ENCODE results near the gene ZMIZ1.
A peak's percentile ranks its signal among the peaks of the same experiment; 100 is the strongest.

Gene ZMIZ1

DNA sequence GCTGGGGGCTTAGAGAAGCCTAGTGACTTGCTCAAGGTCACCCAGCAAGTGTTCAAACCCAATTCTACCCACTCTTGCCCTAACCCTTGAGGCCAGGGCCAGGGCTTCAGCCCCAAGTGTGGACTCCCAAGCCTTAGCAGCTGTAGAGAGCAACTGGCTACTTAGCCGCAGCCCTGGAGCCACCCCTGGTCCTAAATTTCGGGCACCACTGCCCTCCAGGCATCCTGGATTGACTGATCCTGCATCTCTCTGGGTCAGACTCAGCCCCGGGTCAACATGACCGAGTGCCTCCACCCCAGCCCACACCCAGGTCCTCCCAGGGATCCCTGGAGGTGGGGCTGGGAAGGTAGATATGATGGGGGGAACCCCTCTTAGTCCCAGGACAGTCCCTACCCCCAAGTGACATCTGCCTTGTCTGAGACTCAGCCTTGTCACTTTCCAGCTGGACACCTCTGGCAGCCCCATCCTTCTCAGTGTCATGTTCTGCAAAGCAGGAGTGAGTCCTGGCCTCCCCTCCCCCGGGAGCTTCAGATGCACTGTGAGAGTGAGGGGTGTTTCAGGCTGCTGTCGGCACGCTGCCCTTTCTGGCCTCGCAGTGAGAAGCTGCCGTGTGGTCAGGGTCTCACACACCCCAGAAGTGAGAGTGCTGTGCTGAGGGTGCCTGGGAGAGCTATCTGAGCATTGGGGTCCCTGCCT is 89.8 kb downstream of the ZMIZ1 start:
- Mint-ChIP-seq H3K4me3 (no peak overlapping the region), H3K9me3 (no peaks in the 10 kb centered on the region), H3K27ac (peak overlapping the region in 1 of 2 donors; percentile 46), H3K4me1 (peaks cover 5% of the 10 kb centered on the region), H3K27me3 (no peaks in the 10 kb centered on the region)
- DNase-seq (no peak), ATAC-seq (no peak)

GRCh38 chr10:79159141-79159651 is 90.4 kb downstream of the ZMIZ1 start:
- Mint-ChIP-seq H3K27me3 (no peaks in the 10 kb centered on the region), H3K4me3 (no peak overlapping the region), H3K9me3 (no peaks in the 10 kb centered on the region), H3K27ac (no peak overlapping the region), H3K4me1 (peaks cover 5% of the 10 kb centered on the region)
- no peak for DNase-seq
- no peak for ATAC-seq

GRCh38 chr10:79159785-79160184 is 91.0 kb downstream of the ZMIZ1 start:
- Mint-ChIP-seq H3K9me3 (no peaks in the 10 kb centered on the region), H3K27ac (no peak overlapping the region), H3K27me3 (no peaks in the 10 kb centered on the region), H3K4me1 (peaks cover 5% of the 10 kb centered on the region), H3K4me3 (no peak overlapping the region)
- DNase-seq (no peak), ATAC-seq (no peak)

DNA sequence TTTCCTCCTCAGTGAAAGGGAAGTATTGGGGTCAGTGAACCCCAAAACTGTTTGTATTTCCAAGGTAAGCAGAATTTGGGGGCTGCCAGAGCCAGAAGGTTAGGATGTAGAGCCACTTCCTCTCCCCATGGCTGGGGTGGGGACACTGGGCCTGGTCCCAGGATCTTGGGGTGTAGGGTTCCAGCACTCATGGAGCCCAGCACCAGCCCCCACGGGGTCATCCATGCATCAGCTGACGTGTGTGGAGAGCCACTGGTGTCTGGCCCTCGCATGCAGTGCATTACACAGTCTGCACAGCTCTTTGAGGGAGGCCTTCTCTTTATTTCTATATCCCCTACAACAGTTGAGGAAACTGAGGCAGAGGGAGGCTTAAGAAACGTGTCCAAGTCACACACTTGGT is 91.4 kb downstream of the ZMIZ1 start:
- Mint-ChIP-seq H3K4me1 (peaks cover 5% of the 10 kb centered on the region), H3K27ac (peak overlapping the region in 1 of 2 donors; percentile 73), H3K4me3 (no peak overlapping the region), H3K9me3 (no peaks in the 10 kb centered on the region), H3K27me3 (no peaks in the 10 kb centered on the region)
- DNase-seq: no peak
- ATAC-seq: no peak

DNA sequence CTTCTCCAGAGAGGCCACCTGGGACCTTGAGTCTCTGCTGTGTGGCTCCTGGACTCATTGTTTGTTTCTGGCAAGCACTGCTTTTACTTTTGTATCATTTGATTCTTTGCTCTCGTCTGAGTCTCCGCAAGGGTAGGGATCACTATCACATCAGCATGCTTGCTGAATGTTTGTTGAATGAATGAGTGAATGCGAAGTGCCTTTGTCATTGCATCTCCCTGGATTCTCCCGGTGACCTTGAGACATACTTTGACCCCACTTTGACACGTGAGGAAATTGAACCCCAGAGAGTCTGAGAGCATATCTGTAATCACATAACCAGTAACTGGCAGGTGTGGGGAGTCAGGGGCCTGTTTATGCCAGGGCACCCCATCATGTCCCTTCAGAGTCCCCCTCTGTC is 92.8 kb downstream of the ZMIZ1 start:
- no peak overlapping the region for H3K4me3 Mint-ChIP-seq
- ATAC-seq: no peak
- no peaks in the 10 kb centered on the region for H3K9me3 Mint-ChIP-seq
- H3K27me3 Mint-ChIP-seq: no peaks in the 10 kb centered on the region
- no peak for DNase-seq
- peaks cover 5% of the 10 kb centered on the region for H3K4me1 Mint-ChIP-seq
- peak overlapping the region in 1 of 2 donors; percentile 29 for H3K27ac Mint-ChIP-seq

DNA sequence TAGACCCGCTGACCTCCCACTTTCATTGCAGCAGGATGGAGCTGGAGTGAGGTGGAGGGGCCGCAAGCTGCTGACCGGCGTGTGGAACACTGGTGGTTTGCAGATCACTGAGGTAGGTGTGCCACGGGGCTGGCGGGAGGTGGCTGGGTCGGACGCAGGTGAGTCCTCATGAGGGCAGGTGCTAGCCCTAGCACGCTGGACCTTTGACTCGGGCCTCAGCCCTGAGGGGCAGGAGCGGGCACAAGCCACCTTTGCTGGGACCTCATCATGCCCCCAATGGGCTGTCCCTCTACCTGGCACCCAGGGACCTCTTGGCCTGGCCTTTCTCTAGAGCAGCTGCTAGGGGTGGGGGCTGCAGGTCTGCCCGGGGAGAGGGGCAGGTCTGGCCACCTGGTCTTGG is 93.3 kb downstream of the ZMIZ1 start:
- Mint-ChIP-seq H3K9me3 (no peaks in the 10 kb centered on the region), H3K4me1 (peaks cover 5% of the 10 kb centered on the region), H3K27ac (no peak overlapping the region), H3K4me3 (no peak overlapping the region), H3K27me3 (no peaks in the 10 kb centered on the region)
- ATAC-seq (no peak), DNase-seq (no peak)

- peaks cover 5% of the 10 kb centered on the region for H3K4me1 Mint-ChIP-seq
- no peaks in the 10 kb centered on the region for H3K9me3 Mint-ChIP-seq
- H3K27ac Mint-ChIP-seq: peak overlapping the region in 1 of 2 donors; percentile 50
- DNase-seq (no peak), ATAC-seq (no peak)
- no peak overlapping the region for H3K4me3 Mint-ChIP-seq
- no peaks in the 10 kb centered on the region for H3K27me3 Mint-ChIP-seq
Observed at GRCh38 chr10:79162861-79163665, 94.3 kb downstream of the ZMIZ1 start.

GRCh38 chr10:79163666-79163975 is 94.9 kb downstream of the ZMIZ1 start:
- Mint-ChIP-seq H3K27me3 (no peaks in the 10 kb centered on the region), H3K27ac (peak overlapping the region in 1 of 2 donors; percentile 50), H3K4me1 (peaks cover 2% of the 10 kb centered on the region), H3K9me3 (no peaks in the 10 kb centered on the region), H3K4me3 (no peak overlapping the region)
- ATAC-seq: no peak
- no peak for DNase-seq

GRCh38 chr10:79164075-79164474 is 95.3 kb downstream of the ZMIZ1 start:
- Mint-ChIP-seq H3K27ac (peak overlapping the region in 1 of 2 donors; percentile 4), H3K4me1 (no peaks in the 10 kb centered on the region), H3K9me3 (no peaks in the 10 kb centered on the region), H3K4me3 (no peak overlapping the region), H3K27me3 (no peaks in the 10 kb centered on the region)
- DNase-seq (no peak), ATAC-seq (no peak)

GRCh38 chr10:79165070-79165778 is 96.5 kb downstream of the ZMIZ1 start:
- Mint-ChIP-seq H3K27ac (peak overlapping the region in 1 of 2 donors; percentile 10), H3K9me3 (no peaks in the 10 kb centered on the region), H3K4me3 (no peak overlapping the region), H3K27me3 (no peaks in the 10 kb centered on the region), H3K4me1 (no peaks in the 10 kb centered on the region)
- ATAC-seq (peak; percentile 14), DNase-seq (no peak)

DNA sequence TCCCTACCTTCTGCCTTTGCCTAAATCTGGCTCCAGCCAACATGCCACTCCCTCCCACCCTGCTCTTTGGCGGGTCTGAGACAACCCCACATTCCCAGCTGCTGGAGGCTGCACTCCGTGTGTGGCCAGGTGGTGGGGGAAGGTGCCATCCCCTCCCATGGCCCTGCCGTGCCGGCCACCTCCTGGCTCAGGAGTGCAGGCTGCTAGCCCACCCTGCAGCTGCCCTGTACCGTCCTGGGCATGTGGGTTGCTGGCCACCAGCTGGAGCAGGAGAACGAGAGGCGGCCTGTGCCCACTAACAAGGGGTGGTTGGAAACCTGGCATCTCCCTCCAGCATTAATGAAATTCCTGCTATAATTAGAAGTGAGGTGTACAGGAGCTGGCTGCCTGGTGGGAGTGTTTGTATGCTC is 97.6 kb downstream of the ZMIZ1 start:
- Mint-ChIP-seq H3K27ac (no peak overlapping the region), H3K27me3 (no peaks in the 10 kb centered on the region), H3K4me1 (no peaks in the 10 kb centered on the region), H3K9me3 (no peaks in the 10 kb centered on the region), H3K4me3 (no peak overlapping the region)
- no peak for DNase-seq
- no peak for ATAC-seq

DNA sequence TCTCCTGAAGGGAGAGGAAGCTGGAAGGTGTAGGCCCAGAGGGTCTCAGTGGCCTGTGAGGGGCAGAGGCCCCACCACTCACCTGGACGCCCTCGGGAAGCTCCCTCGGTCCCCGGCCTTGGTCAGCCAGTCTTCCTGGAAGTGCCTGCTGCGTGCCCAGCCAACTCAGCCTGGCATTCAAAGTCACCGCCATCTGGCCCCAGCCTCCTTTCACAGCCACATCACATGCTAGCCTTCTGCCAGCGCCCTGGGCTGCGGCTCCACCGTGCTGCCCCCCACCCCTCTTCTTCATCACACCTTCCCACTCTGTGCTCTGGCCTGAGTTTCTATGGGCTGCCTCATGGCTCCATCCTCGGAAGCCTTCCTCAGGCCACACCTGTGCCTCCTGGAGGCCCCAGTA is 98.0 kb downstream of the ZMIZ1 start:
- H3K27ac Mint-ChIP-seq: no peak overlapping the region
- no peak for ATAC-seq

GRCh38 chr10:79167537-79167936 is 98.8 kb downstream of the ZMIZ1 start:
- DNase-seq: no peak
- no peak for ATAC-seq
- H3K4me1 Mint-ChIP-seq: no peaks in the 10 kb centered on the region
- H3K4me3 Mint-ChIP-seq: no peak overlapping the region
- H3K27me3 Mint-ChIP-seq: no peaks in the 10 kb centered on the region
- H3K9me3 Mint-ChIP-seq: no peaks in the 10 kb centered on the region
- no peak overlapping the region for H3K27ac Mint-ChIP-seq

More for the DNA sequence above, 98.0 kb downstream of the ZMIZ1 start:
- Mint-ChIP-seq H3K9me3 (no peaks in the 10 kb centered on the region), H3K4me3 (no peak overlapping the region), H3K4me1 (no peaks in the 10 kb centered on the region), H3K27me3 (no peaks in the 10 kb centered on the region)
- DNase-seq: no peak

- Mint-ChIP-seq H3K27ac (peak overlapping the region in 1 of 2 donors; percentile 32), H3K4me1 (no peaks in the 10 kb centered on the region), H3K27me3 (no peaks in the 10 kb centered on the region), H3K4me3 (no peak overlapping the region), H3K9me3 (no peaks in the 10 kb centered on the region)
- ATAC-seq (no peak), DNase-seq (no peak)
Observed at GRCh38 chr10:79168210-79168609, 99.4 kb downstream of the ZMIZ1 start.

GRCh38 chr10:79170226-79170752 is 101.5 kb downstream of the ZMIZ1 start:
- ATAC-seq: no peak
- Mint-ChIP-seq H3K27me3 (no peaks in the 10 kb centered on the region), H3K4me3 (no peak overlapping the region), H3K9me3 (no peaks in the 10 kb centered on the region), H3K27ac (no peak overlapping the region), H3K4me1 (no peaks in the 10 kb centered on the region)
- no peak for DNase-seq

DNA sequence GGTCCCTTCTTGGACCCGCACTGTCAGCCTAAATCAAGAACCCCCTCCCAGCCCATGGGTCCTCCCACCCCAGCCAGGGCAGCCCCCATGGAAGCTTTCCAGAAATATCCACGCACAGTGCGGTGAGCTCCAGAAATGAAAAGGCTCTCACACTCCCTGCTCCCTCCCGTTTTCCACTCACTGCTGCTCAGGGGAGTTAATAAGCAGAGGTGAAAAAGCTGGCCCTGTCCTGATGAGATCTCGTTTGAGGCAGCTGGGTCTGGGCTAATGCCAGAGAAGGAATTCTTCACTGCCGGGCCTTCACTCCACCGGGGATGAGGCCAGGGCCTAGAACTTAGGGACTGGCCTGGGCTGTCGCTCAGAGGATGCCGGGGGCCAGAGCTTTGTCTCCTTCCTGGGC is 102.2 kb downstream of the ZMIZ1 start:
- no peak overlapping the region for H3K27ac Mint-ChIP-seq
- no peak overlapping the region for H3K4me3 Mint-ChIP-seq
- no peak for DNase-seq
- ATAC-seq: no peak
- no peaks in the 10 kb centered on the region for H3K9me3 Mint-ChIP-seq
- H3K4me1 Mint-ChIP-seq: no peaks in the 10 kb centered on the region
- H3K27me3 Mint-ChIP-seq: no peaks in the 10 kb centered on the region
